NCI-H2227 (cell line): ENCODE data around the gene FBLIM1.

Experiments used
- DNase-seq: peaks from one replicate; lab custom pipeline; 2025; ENCODE audit not compliant: unreplicated experiment; lab: John Stamatoyannopoulos, UW

The FBLIM1 gene, protein sequence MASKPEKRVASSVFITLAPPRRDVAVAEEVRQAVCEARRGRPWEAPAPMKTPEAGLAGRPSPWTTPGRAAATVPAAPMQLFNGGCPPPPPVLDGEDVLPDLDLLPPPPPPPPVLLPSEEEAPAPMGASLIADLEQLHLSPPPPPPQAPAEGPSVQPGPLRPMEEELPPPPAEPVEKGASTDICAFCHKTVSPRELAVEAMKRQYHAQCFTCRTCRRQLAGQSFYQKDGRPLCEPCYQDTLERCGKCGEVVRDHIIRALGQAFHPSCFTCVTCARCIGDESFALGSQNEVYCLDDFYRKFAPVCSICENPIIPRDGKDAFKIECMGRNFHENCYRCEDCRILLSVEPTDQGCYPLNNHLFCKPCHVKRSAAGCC

DNA sequence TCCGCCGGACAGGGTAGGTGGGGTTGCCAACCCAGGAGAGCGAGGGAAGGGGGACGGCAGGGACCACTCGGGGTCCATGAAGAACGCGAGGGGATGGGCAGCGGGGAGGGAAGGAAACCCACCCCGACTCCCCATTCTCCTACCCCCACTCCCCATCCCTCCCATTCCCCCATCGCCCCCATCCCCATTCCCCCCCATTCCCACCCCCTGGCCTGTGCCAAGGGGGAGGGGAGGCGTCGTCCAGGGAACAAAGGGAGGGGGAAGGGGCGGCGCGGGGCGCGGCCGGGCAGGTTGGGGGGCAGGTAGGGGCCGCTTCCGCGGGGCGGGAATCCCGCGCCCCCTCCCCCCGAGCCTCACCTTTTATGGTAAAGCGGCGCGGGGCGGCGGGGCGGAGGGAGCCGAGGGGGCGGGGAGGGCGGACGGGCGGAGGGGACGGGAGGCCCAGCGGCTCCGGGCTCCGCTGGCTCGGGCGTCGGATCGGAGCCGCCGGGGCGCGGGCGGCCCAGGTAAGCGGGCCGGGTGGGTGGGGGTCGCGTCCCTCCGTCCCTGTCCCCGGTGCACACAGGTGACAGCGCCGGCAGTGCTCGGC, at the start of gene FBLIM1:
TSS of gene FBLIM1 (plus strand) at position 453 of the 589 bp plus-strand sequence. CDS start 6,189 bp downstream, outside the sequence.
- peak; percentile 37 for DNase-seq

DNA sequence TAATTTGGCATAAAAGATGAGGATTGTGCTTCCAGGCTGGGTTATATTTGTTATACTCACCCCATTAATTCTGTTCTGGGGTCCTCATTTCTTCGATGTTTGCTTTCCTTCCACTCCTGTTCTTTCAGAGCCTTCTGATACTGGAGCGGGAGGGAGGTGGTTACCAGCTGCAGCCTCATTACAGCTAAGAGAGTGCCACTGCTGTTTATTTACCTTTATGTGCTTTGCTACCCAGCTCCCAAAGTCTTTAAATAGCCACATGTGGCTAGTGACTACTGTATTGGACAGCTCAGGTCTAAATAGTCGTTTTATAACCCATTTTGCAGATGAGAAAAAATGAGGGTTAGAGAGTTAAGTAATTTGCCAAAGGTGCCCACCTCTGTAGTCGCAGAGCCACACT, 49.4 kb upstream of the FBLIM1 start:
- DNase-seq = no peak

DNA sequence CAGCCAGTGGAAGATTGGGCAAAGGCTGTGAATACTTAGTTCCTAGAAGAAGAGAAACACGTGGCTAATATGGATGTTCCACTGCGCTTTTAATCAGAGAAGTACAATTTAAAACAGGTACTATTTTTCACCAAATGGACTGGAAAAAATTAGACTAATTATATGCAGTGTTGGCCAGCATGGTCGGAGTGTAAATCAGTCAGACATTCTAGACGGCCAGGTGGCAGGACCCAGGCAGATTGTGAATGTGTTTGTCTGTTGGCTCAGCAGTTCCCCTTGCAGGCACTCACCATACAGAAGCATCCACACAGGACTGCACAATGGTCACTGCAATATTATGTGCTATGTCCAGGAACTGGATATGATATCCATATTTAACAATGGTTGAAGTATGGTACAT, 46.4 kb upstream of the FBLIM1 start:
- DNase-seq = no peak

DNA sequence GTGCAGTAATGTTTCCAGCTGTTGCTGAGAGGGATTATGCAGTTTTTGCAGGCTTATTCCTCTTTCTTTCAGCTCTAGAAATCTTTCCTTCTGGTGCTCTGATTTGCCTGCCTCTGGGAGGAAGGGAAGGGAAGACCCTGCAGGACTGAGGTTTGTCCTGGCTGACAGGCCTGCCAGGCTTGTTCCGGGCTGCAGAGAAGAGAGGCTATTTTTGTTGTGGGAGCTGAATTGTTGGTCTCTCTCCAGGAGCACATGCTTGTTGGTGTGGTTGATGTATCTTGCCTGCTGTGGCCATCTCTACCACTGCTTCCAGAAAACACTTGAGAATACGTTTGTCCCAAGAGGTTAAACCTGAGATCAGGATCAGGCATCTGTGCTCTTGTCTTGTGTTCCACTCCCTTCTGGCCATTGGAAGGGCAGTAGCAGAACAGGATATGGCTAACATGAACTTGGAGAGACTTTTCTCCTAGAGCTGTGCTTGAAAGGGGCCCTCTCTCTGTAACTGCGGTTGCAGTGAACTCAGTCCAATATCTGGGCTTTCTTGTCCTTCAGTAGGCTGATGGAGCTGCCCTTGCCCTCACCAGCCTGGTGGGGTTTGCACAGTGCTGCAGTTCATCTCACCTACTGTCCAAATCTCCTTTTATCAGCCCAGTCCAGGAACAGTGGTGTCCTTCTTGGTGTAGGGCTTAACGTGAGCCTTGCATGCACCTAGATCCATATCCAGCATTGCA, 44.0 kb upstream of the FBLIM1 start:
- no peak for DNase-seq

DNA sequence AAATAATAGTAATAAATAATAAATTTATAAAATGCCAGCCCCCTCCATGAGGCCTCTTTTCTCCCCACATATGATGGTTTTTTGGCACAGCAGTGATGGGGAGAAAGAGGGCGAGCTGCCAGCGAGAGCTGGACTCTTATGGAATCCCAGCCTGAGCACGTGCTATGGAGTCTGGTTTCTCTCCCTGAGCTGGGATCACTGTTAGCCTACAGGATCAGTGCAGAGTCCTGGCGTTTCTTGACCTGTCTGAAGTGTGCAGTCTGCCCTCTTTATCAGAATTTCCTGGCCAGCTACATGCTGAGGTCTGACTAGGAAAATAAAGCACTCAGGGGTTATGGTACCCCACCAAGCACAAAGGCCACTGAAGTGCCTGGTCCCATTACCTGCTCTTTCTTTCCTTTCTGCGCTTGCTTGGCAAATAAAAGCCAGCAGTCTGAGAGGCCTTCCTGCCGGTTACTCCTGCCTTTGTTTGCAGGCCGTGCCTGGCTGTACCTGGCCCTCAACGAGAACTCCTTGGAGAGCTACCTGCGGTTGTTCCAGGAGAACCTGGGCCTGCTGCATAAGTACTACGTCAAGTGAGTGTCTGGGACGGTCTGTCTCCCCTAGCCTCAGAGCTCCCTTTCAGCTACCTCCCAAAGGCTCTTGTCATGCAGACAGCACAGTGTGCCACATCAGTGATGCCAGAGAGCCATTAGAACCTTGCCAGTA, 41.0 kb upstream of the FBLIM1 start:
- no peak for DNase-seq

DNA sequence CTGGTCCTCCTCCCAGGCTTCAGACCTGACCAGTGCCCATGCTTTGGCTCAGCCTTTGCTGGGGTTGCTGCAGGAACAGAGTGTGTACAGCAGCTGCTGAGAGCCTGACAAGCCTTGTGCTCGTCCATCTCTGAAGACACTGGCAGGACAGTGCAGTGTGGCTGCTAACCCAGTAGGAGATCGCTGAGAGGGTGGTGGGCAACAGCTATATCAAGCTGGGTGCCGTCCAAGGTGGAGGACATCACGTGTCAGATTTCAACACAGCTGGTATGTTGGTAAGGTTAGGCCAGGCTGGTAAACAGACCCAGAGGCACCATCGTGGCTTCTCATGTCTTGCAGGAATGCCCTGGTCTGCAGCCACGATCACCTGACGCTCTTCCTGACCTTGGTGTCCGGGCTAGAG, 40.4 kb upstream of the FBLIM1 start:
- no peak for DNase-seq

DNA sequence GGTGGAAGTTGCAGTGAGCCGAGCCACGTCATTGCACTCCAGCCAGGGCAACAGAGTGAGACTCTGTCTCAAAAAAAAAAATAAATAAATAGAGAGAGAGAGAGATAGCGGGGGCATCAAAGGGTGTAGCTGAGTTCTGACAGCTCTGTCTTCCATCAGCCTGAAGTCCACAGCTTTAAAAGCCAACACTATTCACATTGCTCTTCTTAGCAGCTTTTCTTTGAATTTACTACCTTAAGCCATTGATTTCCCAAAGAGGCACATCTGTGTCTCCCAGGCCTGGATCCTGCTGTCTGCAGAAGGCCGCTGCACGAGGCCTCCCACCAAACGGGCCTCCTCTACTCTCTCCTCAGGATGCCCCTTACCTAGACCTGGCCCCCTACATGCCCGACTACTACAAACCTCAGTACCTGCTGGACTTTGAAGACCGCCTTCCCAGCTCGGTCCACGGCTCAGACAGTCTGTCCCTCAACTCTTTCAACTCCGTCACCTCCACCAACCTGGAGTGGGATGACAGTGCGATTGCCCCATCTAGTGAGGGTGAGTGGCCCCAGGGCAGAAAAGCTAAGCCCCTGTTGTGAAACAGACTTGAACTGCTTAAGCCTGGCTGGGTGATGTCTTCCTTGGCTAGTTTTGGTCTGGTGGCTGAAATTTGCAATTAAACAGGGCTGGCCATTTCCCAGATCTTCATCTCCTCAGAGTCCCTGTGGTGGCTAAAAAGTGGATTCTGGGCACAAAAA, 39.0 kb upstream of the FBLIM1 start:
- DNase-seq = no peak

DNA sequence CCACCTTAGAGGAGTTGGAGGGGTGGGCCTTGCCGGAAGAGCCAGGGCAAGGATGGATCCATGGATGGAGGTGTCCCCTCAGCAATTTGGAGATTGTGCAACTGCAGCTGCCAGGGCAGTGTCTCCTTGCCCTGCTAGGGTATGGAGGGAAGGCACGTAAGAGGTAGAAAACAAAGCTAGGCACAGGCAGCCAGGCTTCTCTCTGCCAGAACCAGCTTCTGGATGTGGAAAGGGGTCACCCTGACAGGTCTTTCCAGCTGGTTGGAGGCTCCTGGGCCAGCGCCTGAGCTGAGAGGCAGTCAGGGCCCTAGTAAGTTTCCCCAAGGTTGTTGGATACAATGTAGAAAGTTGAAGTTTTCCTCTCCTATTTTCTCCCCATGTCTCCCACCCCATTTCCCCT, 37.7 kb upstream of the FBLIM1 start:
- no peak for DNase-seq

DNA sequence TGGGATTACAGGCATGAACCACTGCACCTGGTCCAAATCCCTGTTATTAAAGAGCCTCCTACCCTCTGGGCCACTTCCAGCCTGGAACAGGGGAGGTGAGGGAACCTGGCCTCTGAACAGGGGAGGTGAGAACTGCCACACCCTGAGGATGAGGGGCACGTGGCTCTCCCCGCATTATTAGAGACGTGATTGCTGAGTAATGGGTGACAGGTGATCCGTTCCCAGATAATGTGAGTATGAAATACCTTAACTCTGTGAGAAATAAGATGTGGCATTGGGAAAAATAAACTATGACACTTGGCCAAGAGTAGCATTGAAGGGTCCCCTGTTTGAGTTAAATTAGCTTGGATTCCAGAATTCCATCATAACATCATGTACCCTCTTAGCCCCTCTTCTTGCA, 36.2 kb upstream of the FBLIM1 start:
- no peak for DNase-seq

DNA sequence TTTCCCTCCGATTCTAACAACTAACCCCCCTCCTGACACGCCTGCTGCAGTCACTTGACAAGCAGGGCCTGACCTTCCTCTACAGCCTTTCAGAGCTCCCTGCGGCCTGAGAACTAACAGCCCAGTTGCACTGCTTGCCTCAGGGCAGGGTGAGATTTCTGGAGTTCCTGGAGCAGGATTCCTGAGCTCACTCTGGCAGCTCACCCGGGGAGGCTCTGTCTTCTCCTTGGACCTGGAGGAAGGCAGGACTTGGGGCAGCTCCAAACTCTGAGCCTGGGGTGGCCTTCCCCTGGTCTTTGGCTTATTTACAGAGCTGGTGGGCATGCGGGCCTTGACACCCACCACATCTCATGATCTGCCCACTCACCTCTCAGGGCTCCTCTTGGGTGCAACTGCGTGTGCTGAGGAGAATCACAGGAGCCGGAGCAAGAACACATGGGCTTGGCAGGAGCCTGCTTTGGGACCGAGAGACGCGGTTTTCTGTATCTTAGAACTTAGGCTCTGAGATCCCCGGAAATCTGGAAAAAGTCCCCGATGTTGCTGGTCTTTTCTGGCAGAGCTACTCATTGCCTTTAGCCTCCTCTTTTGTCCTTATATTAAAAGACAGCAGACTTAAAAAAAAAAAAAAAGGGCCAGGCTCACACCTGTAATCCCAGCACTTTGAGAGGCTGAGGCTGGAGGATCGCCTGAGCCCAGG, 35.6 kb upstream of the FBLIM1 start:
- no peak for DNase-seq

DNA sequence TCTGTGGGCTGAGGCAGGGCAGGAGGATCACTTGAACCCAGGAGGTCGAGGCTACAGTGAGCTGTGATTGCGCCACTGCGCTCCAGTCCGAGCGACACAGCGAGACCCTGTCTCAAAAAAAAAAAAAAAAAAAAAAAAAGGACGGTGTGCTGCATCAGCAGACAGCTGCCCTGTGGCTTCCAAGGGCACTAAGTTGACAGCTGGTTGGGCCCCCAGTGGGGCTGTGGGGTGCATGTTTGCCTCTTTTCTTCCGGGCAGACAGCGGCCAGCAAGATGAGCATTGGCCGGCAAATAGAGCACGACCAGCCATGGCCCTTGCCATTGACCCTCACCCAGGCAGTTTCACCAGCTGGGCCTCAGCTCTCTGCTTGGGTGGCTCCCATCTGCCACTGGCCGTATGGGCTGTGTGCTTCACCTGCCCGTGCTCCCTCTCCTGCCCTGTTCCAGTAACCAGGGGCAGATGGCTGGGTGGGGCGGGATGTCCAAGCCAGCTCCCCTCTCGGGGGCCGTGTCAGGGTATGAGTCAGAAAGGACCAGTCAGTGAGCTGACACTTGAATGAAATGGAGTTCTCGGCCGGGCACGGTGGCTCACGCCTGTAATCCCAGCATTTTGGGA, 34.9 kb upstream of the FBLIM1 start:
- no peak for DNase-seq

DNA sequence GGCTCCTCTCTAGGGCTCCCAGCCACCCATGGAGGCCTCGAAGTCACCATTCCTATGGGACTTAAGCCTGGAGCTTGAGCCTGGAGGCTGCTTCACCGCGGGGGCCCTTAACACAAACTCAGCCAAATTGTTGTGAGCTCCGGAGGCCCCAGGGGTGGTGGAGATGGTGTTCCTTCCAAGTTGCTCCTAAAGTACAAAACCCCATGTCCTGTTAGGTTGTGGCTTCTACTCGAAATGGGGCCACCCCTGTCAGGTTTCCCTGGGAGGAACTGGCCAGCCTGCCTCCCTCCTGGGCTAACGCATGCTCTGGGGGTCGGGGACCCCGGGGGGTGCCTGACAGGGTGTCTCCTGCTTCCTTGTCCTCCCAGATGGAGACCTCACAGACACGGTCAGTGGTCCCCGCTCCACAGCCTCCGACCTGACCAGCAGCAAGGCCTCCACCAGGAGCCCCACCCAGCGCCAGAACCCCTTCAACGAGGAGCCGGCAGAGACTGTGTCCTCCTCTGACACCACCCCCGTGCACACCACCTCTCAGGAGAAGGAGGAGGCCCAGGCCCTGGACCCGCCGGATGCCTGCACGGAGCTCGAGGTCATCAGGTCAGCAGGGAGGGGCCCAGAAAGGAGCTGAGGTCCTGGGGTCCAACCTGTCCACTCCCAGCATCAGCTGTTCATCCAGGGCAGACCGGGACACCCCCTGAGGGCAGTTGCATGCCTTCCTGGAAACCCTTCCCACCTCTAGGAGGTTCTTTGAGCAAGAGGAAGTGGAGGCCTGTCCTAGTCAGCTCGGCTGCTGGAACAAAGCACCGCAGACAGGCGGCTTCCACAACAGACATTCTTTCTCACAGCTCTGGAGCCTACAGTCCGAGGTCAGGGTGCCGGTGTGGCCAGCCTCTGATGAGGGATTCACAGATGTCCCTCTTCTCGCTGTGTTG, 33.4 kb upstream of the FBLIM1 start:
- no peak for DNase-seq

DNA sequence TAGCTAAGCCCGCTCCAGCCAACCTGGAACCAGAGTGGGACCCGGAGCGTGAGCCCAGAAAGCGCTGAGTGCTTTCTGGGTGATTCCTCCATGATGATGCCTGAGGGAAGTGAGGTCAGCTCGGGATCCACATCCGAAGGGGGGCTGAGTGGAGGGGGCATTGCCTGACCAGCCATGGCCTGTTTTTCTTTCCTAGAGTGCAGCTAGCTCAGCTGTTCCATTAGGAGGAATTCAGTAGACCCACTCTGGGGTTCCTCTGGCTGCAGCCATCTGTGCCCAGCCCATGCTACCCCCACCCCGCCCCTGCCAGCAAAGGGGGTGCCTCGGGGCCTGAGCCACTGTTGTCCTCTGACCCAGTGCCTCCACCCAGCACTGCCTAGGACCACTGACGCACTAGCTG, 32.1 kb upstream of the FBLIM1 start:
- no peak for DNase-seq

DNA sequence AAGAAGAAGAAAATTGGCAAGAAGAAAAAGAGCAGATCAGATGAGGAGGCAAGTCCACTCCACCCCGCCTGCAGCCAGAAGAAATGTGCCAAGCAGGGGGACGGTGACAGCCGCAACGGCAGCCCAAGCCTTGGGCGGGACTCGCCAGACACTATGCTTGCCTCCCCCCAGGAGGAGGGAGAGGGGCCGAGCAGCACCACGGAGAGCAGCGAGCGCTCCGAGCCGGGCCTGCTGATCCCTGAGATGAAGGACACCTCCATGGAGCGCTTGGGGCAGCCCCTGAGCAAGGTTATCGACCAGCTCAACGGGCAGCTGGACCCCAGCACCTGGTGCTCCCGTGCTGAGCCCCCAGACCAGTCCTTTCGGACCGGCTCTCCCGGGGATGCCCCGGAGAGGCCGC, 31.6 kb upstream of the FBLIM1 start:
- DNase-seq = no peak

DNA sequence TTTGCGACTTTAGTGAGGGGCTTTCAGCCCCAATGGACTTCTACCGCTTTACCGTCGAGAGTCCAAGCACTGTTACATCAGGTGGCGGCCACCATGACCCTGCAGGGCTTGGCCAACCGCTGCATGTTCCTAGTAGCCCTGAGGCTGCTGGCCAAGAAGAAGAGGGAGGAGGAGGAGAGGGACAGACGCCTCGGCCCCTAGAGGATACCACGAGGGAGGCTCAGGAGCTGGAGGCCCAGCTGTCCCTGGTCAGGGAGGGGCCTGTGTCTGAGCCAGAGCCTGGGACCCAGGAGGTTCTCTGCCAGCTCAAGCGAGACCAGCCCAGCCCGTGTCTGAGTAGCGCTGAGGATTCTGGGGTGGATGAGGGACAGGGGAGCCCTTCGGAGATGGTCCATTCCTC, 31.2 kb upstream of the FBLIM1 start:
- DNase-seq = no peak

DNA sequence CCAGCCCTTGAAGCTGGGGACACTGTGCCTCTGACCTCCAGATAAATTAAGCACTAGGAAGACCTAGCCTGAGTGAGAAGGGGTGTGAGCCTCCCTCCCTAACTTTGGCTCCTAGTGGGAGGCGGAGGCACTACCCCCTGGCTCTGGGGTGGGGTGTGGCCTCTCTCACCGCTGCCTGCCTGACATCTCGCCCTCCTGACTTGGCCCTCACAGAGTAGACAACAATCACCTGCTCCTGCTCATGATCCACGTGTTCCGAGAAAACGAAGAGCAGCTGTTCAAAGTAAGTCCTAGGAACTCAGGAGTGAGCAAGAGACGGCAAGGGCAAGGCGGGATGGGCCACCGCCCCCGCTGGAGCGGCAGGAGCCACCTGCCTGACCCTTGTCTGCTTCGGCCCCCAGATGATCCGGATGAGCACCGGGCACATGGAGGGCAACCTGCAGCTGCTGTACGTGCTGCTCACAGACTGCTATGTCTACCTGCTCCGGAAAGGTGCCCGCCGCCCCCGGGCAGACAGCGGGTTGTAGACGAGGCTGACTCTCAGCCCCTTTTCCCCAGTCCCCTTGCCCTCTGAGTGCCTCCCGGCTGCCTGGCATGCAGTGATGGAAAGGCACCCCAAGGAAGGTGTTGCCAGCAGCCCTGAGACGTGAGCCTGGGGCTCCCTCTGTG, 30.6 kb upstream of the FBLIM1 start:
- DNase-seq = no peak

DNA sequence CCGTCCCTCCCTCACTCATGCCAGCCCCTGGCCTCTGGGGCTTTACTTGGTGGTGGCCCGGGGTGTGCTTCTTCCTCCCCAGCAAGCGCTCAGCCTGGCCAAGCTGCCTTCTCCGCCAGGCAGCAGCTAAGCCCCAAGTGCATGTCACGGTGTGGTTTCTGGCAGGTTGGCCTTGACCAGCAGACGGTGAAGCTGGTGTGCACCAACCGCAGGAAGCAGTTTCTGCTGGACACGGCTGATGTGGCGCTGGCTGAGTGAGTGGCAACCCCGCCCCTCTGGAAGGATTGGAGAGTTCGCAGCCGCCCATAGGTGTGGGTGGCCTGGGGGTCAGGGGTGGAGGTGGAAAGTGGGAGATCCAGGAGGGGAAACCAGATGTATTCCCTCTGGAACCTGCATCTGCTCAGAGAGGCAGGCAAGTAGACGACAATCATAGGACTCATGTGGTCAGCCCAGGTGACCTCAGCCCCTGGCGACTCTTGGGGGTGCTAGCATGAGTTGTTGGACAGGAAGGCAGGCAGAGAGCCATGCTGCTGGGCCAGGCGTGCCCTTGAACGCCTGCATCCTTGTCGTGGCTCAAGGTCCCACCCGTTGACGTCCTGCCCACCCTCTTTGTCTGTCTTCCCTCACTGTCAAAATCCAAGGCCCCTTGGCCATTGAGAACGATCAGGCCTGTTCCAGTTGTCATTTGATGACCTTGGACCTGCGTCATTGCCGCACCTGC, 29.5 kb upstream of the FBLIM1 start:
- DNase-seq = no peak

DNA sequence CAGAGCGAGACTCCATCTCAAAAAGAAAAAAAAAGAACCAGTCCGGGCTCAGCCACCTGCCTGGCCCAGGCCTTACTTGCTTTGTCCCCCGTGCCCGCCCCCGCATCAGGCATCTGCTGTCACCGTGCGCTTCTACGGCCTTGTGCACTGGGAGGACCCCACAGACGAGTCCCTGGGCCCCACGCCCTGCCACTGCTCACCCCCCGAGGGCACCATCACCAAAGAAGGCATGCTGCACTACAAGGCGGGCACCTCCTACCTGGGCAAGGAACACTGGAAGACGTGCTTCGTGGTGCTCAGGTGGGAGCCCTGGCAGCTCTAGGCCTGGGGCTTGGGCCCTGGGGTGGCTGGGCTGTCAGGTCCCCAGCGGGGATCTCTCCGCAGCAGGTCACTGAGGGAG, 28.2 kb upstream of the FBLIM1 start:
- DNase-seq = no peak
